ENCODE measurements around the gene NDUFA9. TPM values are rescaled to one million over a fixed set of nuclear protein-coding genes. Genes with fewer than 3 reads are reported as not detected.

The NDUFA9 gene
- total and polyA plus RNA-seq, 7 donors, result 21.3 to 99.8 (median 41.1) TPM

- intact Hi-C loops (cut with DNase I), result no loop called here
- no peak for DNase-seq
- no peaks in the 10 kb centered on the region for H3K4me1 ChIP-seq
- no peaks in the 10 kb centered on the region for H3K27me3 ChIP-seq
- no peak overlapping the region for H3K4me3 ChIP-seq
- TF ChIP-seq EP300 (IDR thresholded peaks at IDR 0.05) (no peak), POLR2A (IDR thresholded peaks at IDR 0.05) (no peak), POLR2AphosphoS5 (IDR thresholded peaks at IDR 0.05) (no peak)
- TF ChIP-seq, protein P1, sequence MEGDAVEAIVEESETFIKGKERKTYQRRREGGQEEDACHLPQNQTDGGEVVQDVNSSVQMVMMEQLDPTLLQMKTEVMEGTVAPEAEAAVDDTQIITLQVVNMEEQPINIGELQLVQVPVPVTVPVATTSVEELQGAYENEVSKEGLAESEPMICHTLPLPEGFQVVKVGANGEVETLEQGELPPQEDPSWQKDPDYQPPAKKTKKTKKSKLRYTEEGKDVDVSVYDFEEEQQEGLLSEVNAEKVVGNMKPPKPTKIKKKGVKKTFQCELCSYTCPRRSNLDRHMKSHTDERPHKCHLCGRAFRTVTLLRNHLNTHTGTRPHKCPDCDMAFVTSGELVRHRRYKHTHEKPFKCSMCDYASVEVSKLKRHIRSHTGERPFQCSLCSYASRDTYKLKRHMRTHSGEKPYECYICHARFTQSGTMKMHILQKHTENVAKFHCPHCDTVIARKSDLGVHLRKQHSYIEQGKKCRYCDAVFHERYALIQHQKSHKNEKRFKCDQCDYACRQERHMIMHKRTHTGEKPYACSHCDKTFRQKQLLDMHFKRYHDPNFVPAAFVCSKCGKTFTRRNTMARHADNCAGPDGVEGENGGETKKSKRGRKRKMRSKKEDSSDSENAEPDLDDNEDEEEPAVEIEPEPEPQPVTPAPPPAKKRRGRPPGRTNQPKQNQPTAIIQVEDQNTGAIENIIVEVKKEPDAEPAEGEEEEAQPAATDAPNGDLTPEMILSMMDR (IDR thresholded peaks at IDR 0.05), result no peak
- peaks cover 0 to 31% (median 7%) of the 10 kb centered on the region in 4 donors for H3K36me3 ChIP-seq
- H3K27ac ChIP-seq, result no peak overlapping the region
- WGBS, 2 donors, result 56 to 87% methylated on average over 2 of the region's 2 CpGs
- no peaks in the 10 kb centered on the region for H3K9me3 ChIP-seq
These were observed 30.8 kb downstream of the NDUFA9 start for GRCh38 chr12:4679711-4680110.

DNA sequence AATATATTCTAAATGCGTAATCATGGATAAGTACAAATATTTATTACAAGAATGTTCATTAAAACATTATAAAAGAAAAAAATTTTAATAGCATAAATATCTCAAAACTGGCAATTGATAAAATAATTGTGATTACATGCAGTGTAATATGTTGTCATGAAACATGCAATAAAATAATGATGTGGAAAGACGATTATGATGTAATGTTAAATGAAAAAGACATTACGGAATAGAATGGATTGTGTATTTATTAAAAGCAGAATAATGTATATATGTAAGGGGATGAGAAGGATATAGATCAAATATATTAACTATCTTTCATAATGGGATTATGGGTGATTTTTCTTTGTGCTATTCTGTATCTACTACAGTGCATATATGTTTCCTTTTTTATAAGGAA, 32.8 kb downstream of the NDUFA9 start:
- Histone ChIP-seq H3K4me1 (no peaks in the 10 kb centered on the region), H3K27ac (no peak overlapping the region), H3K27me3 (no peaks in the 10 kb centered on the region), H3K36me3 (peaks cover 0 to 51% (median 13%) of the 10 kb centered on the region in 4 donors), H3K4me3 (no peak overlapping the region), H3K9me3 (no peaks in the 10 kb centered on the region)
- 82 to 97% methylated on average over 3 of the region's 3 CpGs for WGBS, 2 donors
- intact Hi-C loops (cut with DNase I), result no loop called here
- TF ChIP-seq POLR2A (IDR thresholded peaks at IDR 0.05), result no peak
- TF ChIP-seq, protein P1 (IDR thresholded peaks at IDR 0.05), result no peak
- TF ChIP-seq POLR2AphosphoS5 (IDR thresholded peaks at IDR 0.05), result no peak
- TF ChIP-seq EP300 (IDR thresholded peaks at IDR 0.05), result no peak
- DNase-seq, result no peak

- DNase-seq, result no peak
- Histone ChIP-seq H3K27me3 (no peaks in the 10 kb centered on the region), H3K4me3 (no peak overlapping the region), H3K27ac (no peak overlapping the region), H3K4me1 (no peaks in the 10 kb centered on the region), H3K9me3 (no peaks in the 10 kb centered on the region), H3K36me3 (peaks cover 0 to 76% (median 24%) of the 10 kb centered on the region in 4 donors)
- WGBS, 2 donors, result 93% methylated on average over 8 of the region's 8 CpGs
- TF ChIP-seq, protein P1 (IDR thresholded peaks at IDR 0.05), result no peak
- no peak for TF ChIP-seq EP300 (IDR thresholded peaks at IDR 0.05)
- TF ChIP-seq POLR2A (IDR thresholded peaks at IDR 0.05), result no peak
- no peak for TF ChIP-seq POLR2AphosphoS5 (IDR thresholded peaks at IDR 0.05)
- intact Hi-C loops (cut with DNase I), result no loop called here
These were observed 36.4 kb downstream of the NDUFA9 start for GRCh38 chr12:4685317-4685716.

DNA sequence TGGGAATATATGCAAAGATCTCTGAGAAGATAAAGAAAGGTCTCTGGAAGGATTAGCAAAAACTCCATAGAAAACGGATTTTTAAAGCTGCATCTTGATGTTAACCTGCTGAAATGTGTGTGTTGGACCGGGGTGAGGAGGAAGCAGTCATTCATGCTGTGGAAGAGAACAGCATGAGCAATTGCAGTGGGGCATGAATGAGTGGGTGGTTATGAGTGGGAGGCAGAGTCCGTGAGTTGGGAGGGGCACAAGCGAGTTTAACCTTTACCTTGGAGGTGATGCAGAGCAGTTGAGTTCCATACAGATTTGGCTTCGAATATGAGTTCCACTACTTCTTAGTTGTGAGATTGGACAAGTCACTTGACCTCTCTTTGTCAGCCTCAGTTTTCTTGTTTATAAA, 41.8 kb downstream of the NDUFA9 start:
- WGBS, 2 donors, result 94 to 98% methylated on average over 5 of the region's 5 CpGs
- peaks cover 0 to 38% (median 13%) of the 10 kb centered on the region in 4 donors for H3K36me3 ChIP-seq
- intact Hi-C loops (cut with DNase I), result no loop called here

More for the DNA sequence above, 41.8 kb downstream of the NDUFA9 start:
- DNase-seq, result no peak
- Histone ChIP-seq H3K4me3 (no peak overlapping the region), H3K27ac (no peak overlapping the region), H3K9me3 (no peaks in the 10 kb centered on the region), H3K27me3 (no peaks in the 10 kb centered on the region), H3K4me1 (no peaks in the 10 kb centered on the region)
- TF ChIP-seq EP300 (IDR thresholded peaks at IDR 0.05) (no peak), POLR2A (IDR thresholded peaks at IDR 0.05) (no peak), POLR2AphosphoS5 (IDR thresholded peaks at IDR 0.05) (no peak)
- TF ChIP-seq, protein P1 (IDR thresholded peaks at IDR 0.05), result no peak

Other genes with a start within 250 kb of the NDUFA9 start
- not detected for gene FGF6, start 203.3 kb upstream of the NDUFA9 start, total RNA-seq
- not detected for gene FGF6, start 203.3 kb upstream of the NDUFA9 start, polyA plus RNA-seq
- gene RAD51AP1, start 110.2 kb upstream of the NDUFA9 start, total RNA-seq, result 1 to 10 TPM in 3 of 4 donors, under 1 TPM in 1; 0.49 to 2.5 (median 1.5) TPM
- 1 to 10 TPM; 3.0 to 8.6 (median 7.3) TPM for gene RAD51AP1, start 110.2 kb upstream of the NDUFA9 start, polyA plus RNA-seq
- 10 to 100 TPM; 24.1 to 63.5 (median 46.8) TPM for gene DYRK4, start 86.9 kb upstream of the NDUFA9 start, total RNA-seq
- 10 to 100 TPM; 22.5 to 36.0 (median 23.1) TPM for gene DYRK4, start 86.9 kb upstream of the NDUFA9 start, polyA plus RNA-seq
- gene AKAP3, start 63 bp upstream of the NDUFA9 start, total RNA-seq, result 1 to 10 TPM in 1 of 4 donors, under 1 TPM in 3; 0.36 to 1.6 (median 0.91) TPM
- gene AKAP3, start 63 bp upstream of the NDUFA9 start, polyA plus RNA-seq, result 1 to 10 TPM; 1.3 to 2.4 (median 1.4) TPM
- 1 to 10 TPM; 1.1 to 3.6 (median 1.6) TPM for gene GALNT8, start 71.3 kb downstream of the NDUFA9 start, total RNA-seq
- gene GALNT8, start 71.3 kb downstream of the NDUFA9 start, polyA plus RNA-seq, result 1 to 10 TPM; 2.8 to 8.1 (median 3.6) TPM

Data from sigmoid colon (tissue), 7 donors.